ENCODE measurements around the gene EPOP. TPM values are rescaled to one million over a fixed set of nuclear protein-coding genes. Genes with fewer than 3 reads are reported as not detected.
"Not testable (repeated sequence)": the region's sequence is repeated elsewhere in the genome, so short reads cannot be mapped to it uniquely, and the experiment has no call there.

The EPOP gene
- total and polyA plus RNA-seq, 4 donors: 0.40 to 2.8 (median 2.2) TPM

DNA sequence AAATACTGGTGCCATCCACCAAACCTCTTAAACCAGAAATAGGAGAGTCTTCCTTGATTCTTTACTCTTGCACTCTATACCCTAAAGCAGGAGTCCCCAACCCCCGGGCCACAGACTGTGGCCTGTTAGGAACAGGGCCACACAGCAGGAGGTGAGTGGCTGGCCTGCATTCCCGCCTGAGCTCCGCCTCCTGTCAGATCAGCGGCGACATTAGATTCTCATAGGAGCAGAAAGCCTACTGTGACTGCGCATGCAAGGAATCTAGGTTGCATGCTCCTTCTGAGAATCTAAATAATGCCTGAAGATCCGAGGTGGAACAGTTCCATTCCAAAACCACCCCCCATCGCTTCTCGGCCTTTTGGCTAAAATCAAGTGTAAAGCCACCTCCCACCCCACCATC lies 38.7 kb downstream of the EPOP start:
- H3K9ac ChIP-seq (ENCODE audit: insufficient read depth in 1 of 2, low read length in 2 of 2): no peak overlapping the region
- DNase-seq (peak in 2 of 3 donors; percentile 4), ATAC-seq (ENCODE audit: insufficient read depth, low FRiP score) (no peak)
- H3K4me1 ChIP-seq (ENCODE audit: control insufficient read depth in 5 of 5, insufficient read depth in 5 of 5, low read length in 5 of 5): no peaks in the 10 kb centered on the region
- no peaks in the 10 kb centered on the region for H3K27me3 ChIP-seq (ENCODE audit: control insufficient read depth in 3 of 3, insufficient read depth in 3 of 3, low read length in 2 of 3)
- 60 to 71% methylated on average over 9 of the region's 9 CpGs for WGBS, 2 donors
- H3K27ac ChIP-seq (ENCODE audit: low read depth in 1 of 2, low read length in 1 of 2): no peak overlapping the region
- H3K36me3 ChIP-seq (ENCODE audit: control insufficient read depth in 4 of 4, insufficient read depth in 4 of 4, low read length in 4 of 4): no peaks in the 10 kb centered on the region
- TF ChIP-seq, protein P1, sequence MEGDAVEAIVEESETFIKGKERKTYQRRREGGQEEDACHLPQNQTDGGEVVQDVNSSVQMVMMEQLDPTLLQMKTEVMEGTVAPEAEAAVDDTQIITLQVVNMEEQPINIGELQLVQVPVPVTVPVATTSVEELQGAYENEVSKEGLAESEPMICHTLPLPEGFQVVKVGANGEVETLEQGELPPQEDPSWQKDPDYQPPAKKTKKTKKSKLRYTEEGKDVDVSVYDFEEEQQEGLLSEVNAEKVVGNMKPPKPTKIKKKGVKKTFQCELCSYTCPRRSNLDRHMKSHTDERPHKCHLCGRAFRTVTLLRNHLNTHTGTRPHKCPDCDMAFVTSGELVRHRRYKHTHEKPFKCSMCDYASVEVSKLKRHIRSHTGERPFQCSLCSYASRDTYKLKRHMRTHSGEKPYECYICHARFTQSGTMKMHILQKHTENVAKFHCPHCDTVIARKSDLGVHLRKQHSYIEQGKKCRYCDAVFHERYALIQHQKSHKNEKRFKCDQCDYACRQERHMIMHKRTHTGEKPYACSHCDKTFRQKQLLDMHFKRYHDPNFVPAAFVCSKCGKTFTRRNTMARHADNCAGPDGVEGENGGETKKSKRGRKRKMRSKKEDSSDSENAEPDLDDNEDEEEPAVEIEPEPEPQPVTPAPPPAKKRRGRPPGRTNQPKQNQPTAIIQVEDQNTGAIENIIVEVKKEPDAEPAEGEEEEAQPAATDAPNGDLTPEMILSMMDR (IDR thresholded peaks at IDR 0.05; ENCODE audit: control extremely low read depth, extremely low read depth): no peak
- H3K4me3 ChIP-seq: no peak overlapping the region
- no peaks in the 10 kb centered on the region for H3K9me3 ChIP-seq (ENCODE audit: control insufficient read depth in 4 of 4, insufficient read depth in 3 of 4, low read length in 3 of 4)

DNA sequence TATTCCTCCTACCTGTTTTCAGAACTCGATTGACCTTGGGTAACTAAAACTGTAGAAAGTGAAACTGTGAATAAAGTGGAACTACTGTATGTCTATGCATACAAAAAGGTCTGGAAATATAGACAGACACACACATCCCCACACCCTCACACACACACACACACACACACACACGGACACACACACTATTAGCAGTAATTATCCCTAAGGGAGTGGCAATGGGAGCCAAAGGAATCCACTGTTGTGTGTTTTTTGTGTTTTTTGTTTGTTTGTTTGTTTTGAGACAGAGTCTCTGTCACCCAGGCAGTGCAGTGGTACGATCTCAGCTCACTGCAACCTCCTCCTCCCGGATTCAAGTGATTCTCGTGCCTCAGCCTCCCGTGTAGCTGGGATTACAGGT lies 42.4 kb downstream of the EPOP start:
- H3K27ac ChIP-seq (ENCODE audit: low read depth in 1 of 2, low read length in 1 of 2): no peak overlapping the region

DNA sequence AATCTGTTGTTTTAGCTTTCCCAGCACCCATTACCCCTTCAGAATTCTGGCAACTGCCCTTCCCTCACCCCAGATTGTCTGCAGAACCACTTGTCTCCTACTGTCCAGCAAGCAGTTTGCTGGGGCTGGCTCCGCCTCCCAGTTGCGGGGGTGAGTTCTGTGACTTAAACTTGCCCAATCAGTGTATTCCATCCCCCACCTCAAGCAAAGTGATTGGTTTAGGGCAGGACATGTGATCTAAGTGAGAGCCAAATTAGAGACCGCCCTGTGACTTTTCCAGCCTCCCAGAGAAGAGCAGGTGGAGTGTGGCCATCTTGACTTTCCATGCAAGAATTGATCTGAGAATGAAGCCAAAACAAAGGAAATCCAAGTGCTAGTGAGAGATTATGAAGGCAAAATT lies 46.3 kb downstream of the EPOP start:
- Histone ChIP-seq H3K9ac (ENCODE audit: insufficient read depth in 1 of 2, low read length in 2 of 2) (no peak overlapping the region), H3K4me1 (ENCODE audit: control insufficient read depth in 5 of 5, insufficient read depth in 5 of 5, low read length in 5 of 5) (no peaks in the 10 kb centered on the region), H3K27me3 (ENCODE audit: control insufficient read depth in 3 of 3, insufficient read depth in 3 of 3, low read length in 2 of 3) (no peaks in the 10 kb centered on the region), H3K27ac (ENCODE audit: low read depth in 1 of 2, low read length in 1 of 2) (no peak overlapping the region), H3K4me3 (no peak overlapping the region), H3K9me3 (ENCODE audit: control insufficient read depth in 4 of 4, insufficient read depth in 3 of 4, low read length in 3 of 4) (no peaks in the 10 kb centered on the region), H3K36me3 (ENCODE audit: control insufficient read depth in 4 of 4, insufficient read depth in 4 of 4, low read length in 4 of 4) (no peaks in the 10 kb centered on the region)
- DNase-seq (no peak), ATAC-seq (ENCODE audit: insufficient read depth, low FRiP score) (no peak)
- 65 to 82% methylated on average over 3 of the region's 3 CpGs for WGBS, 2 donors
- TF ChIP-seq, protein P1 (IDR thresholded peaks at IDR 0.05; ENCODE audit: control extremely low read depth, extremely low read depth): no peak

More for the DNA sequence above, 42.4 kb downstream of the EPOP start:
- TF ChIP-seq, protein P1 (IDR thresholded peaks at IDR 0.05; ENCODE audit: control extremely low read depth, extremely low read depth): no peak
- Histone ChIP-seq H3K9me3 (ENCODE audit: control insufficient read depth in 4 of 4, insufficient read depth in 3 of 4, low read length in 3 of 4) (no peaks in the 10 kb centered on the region), H3K36me3 (ENCODE audit: control insufficient read depth in 4 of 4, insufficient read depth in 4 of 4, low read length in 4 of 4) (no peaks in the 10 kb centered on the region), H3K9ac (ENCODE audit: insufficient read depth in 1 of 2, low read length in 2 of 2) (no peak overlapping the region), H3K4me3 (no peak overlapping the region), H3K27me3 (ENCODE audit: control insufficient read depth in 3 of 3, insufficient read depth in 3 of 3, low read length in 2 of 3) (no peaks in the 10 kb centered on the region), H3K4me1 (ENCODE audit: control insufficient read depth in 5 of 5, insufficient read depth in 5 of 5, low read length in 5 of 5) (no peaks in the 10 kb centered on the region)
- ATAC-seq (ENCODE audit: insufficient read depth, low FRiP score) (no peak), DNase-seq (no peak)
- WGBS, 2 donors: 69 to 84% methylated on average over 6 of the region's 6 CpGs

DNA sequence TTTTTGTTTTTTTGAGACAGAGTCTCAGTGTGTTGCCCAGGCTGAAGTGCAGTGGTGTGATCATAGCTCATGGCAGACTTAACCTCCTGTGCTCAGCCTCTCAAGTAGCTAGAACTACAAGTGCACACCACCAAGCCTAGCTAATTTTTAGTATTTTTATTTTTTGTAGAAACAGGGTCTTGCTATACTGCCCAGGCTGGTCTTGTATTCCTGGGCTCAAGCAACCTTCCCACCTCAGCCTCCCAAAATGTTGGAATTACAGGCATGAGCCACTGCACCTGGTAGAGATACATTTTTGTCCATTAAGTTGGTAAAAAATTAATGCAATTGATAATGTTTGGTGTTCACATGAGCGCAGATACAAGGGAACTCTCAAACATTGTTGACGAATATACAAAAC lies 46.8 kb downstream of the EPOP start:
- H3K36me3 ChIP-seq (ENCODE audit: control insufficient read depth in 4 of 4, insufficient read depth in 4 of 4, low read length in 4 of 4): no peaks in the 10 kb centered on the region
- no peak overlapping the region for H3K27ac ChIP-seq (ENCODE audit: low read depth in 1 of 2, low read length in 1 of 2)
- TF ChIP-seq, protein P1 (IDR thresholded peaks at IDR 0.05; ENCODE audit: control extremely low read depth, extremely low read depth): no peak
- no peaks in the 10 kb centered on the region for H3K27me3 ChIP-seq (ENCODE audit: control insufficient read depth in 3 of 3, insufficient read depth in 3 of 3, low read length in 2 of 3)
- 93 to 99% methylated on average over 2 of the region's 2 CpGs for WGBS, 2 donors
- no peak overlapping the region for H3K9ac ChIP-seq (ENCODE audit: insufficient read depth in 1 of 2, low read length in 2 of 2)
- no peaks in the 10 kb centered on the region for H3K9me3 ChIP-seq (ENCODE audit: control insufficient read depth in 4 of 4, insufficient read depth in 3 of 4, low read length in 3 of 4)
- ATAC-seq (ENCODE audit: insufficient read depth, low FRiP score) (no peak), DNase-seq (no peak)
- no peak overlapping the region for H3K4me3 ChIP-seq
- no peaks in the 10 kb centered on the region for H3K4me1 ChIP-seq (ENCODE audit: control insufficient read depth in 5 of 5, insufficient read depth in 5 of 5, low read length in 5 of 5)

DNA sequence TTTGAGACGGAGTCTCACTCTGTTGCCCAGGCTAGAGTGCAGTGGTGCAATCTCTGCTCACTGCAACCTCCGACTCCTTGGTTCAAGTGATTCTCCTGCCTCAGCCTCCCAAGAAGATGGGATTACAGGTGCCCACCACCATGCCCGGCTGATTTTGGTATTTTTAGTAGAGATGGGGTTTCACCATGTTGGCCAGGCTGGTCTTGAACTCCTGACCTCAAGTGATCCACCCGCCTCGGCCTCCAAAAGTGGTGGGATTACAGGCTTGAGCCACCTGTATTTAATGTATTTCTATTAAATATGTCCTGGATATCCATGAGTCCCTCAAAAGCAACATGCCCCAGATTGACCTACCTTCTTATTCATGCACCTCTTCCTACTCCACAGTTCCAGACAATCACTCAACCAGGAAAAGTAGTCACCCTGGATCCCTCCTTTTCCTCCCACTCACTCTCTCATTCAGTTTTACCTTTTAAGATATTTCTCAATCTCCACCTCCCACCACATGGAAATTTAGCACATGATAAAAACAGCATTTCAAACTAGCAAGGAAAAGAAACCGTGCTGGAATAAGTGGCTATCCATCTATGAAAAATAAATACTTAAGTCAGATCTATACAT lies 48.0 kb downstream of the EPOP start:
- not testable (repeated sequence) for H3K9ac ChIP-seq (ENCODE audit: insufficient read depth in 1 of 2, low read length in 2 of 2); H3K9me3 ChIP-seq (ENCODE audit: control insufficient read depth in 4 of 4, insufficient read depth in 3 of 4, low read length in 3 of 4); H3K4me3 ChIP-seq; H3K27me3 ChIP-seq (ENCODE audit: control insufficient read depth in 3 of 3, insufficient read depth in 3 of 3, low read length in 2 of 3); H3K4me1 ChIP-seq (ENCODE audit: control insufficient read depth in 5 of 5, insufficient read depth in 5 of 5, low read length in 5 of 5); H3K27ac ChIP-seq (ENCODE audit: low read depth in 1 of 2, low read length in 1 of 2); DNase-seq; H3K36me3 ChIP-seq (ENCODE audit: control insufficient read depth in 4 of 4, insufficient read depth in 4 of 4, low read length in 4 of 4); ATAC-seq (ENCODE audit: insufficient read depth, low FRiP score)
- 82 to 87% methylated on average over 6 of the region's 6 CpGs for WGBS, 2 donors

Measured in lung (tissue), 12 donors.